HL-60 (cell line): Measurements from ENCODE around the gene POLR3A.

Source experiments
- POLR2AphosphoS5 ChIP-seq: IDR thresholded peaks from 2 replicates; pipeline ENCODE4 v1.6.1; 2012; ENCODE audit warnings: low read depth
- TF ChIP-seq, protein P1 (sequence below): IDR thresholded peaks from one replicate; pipeline ENCODE4 v1.5.1; 2011; ENCODE audit warnings: low read length, control low read depth, inconsistent platforms; ENCODE audit not compliant: insufficient read depth
- TF ChIP-seq, protein P2 (sequence below): IDR thresholded peaks from 2 replicates; pipeline ENCODE4 v1.6.1; 2012; ENCODE audit warnings: low read depth; ENCODE audit not compliant: insufficient replicate concordance

DNA sequence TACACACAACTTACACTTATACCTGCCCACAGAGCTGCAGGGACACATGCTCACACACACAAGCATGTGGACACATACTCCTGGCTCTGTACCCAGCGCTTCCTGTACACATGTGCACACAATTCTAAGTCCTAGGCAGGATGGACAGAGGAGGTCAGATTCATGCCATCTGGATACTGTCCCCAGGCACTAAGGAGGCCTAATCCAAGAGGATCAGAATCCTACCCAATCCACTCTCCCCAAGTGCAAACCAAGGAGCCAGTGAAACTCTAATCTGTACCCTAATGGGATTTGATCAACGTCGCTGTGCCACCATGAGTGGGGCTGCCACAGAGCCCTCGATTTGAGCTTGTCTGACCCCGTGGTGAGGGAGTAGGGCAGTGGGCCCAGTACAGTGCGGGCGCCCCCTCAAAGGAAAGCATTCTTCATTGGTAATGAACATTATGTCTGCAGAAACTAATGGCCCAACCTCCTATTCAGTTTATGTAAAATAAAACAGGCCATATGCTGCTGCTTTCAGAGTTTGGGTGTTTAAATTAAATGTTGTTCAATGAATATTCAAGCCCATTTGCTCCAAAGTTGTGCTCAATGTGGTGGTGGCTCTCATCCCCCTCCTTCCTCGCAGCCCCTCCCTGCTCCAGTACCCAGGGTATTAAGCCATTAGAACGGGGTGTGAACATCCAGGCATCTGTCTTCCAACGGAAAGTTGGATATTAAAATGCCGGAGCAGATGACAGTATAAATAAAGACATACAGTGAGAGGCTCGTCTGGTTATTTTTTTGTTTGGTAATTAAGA is 30.8 kb upstream of the POLR3A start:
- TF ChIP-seq, protein P1, sequence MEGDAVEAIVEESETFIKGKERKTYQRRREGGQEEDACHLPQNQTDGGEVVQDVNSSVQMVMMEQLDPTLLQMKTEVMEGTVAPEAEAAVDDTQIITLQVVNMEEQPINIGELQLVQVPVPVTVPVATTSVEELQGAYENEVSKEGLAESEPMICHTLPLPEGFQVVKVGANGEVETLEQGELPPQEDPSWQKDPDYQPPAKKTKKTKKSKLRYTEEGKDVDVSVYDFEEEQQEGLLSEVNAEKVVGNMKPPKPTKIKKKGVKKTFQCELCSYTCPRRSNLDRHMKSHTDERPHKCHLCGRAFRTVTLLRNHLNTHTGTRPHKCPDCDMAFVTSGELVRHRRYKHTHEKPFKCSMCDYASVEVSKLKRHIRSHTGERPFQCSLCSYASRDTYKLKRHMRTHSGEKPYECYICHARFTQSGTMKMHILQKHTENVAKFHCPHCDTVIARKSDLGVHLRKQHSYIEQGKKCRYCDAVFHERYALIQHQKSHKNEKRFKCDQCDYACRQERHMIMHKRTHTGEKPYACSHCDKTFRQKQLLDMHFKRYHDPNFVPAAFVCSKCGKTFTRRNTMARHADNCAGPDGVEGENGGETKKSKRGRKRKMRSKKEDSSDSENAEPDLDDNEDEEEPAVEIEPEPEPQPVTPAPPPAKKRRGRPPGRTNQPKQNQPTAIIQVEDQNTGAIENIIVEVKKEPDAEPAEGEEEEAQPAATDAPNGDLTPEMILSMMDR, result no peak
- TF ChIP-seq, protein P2, sequence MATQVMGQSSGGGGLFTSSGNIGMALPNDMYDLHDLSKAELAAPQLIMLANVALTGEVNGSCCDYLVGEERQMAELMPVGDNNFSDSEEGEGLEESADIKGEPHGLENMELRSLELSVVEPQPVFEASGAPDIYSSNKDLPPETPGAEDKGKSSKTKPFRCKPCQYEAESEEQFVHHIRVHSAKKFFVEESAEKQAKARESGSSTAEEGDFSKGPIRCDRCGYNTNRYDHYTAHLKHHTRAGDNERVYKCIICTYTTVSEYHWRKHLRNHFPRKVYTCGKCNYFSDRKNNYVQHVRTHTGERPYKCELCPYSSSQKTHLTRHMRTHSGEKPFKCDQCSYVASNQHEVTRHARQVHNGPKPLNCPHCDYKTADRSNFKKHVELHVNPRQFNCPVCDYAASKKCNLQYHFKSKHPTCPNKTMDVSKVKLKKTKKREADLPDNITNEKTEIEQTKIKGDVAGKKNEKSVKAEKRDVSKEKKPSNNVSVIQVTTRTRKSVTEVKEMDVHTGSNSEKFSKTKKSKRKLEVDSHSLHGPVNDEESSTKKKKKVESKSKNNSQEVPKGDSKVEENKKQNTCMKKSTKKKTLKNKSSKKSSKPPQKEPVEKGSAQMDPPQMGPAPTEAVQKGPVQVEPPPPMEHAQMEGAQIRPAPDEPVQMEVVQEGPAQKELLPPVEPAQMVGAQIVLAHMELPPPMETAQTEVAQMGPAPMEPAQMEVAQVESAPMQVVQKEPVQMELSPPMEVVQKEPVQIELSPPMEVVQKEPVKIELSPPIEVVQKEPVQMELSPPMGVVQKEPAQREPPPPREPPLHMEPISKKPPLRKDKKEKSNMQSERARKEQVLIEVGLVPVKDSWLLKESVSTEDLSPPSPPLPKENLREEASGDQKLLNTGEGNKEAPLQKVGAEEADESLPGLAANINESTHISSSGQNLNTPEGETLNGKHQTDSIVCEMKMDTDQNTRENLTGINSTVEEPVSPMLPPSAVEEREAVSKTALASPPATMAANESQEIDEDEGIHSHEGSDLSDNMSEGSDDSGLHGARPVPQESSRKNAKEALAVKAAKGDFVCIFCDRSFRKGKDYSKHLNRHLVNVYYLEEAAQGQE, result no peak
- no peak for TF ChIP-seq POLR2AphosphoS5
